Measurements from ENCODE around the gene TNFAIP3. TPM values are rescaled to one million over a fixed set of nuclear protein-coding genes. Genes with fewer than 3 reads are reported as not detected.

TNFAIP3 gene
- total RNA-seq, 1 donor from 2014 or later: 45.9 TPM

DNA sequence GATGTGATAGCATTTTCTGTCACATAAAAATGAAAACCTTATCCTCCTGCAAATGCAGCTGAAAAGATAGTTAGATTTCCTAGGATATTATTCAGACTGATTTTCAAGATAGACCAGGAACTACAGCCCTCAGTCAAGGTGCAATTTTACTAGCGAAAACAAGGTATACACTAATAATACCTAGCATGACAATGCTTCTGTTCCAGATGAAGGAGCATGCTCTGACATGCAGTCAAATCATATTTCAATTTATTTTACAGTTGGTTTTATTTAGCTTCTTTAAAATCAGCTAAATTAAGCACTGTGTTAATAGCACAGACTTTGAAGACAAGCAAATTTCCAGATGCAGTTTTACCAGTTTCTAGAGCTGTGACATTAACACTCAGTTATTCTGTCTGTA, 14.2 kb upstream of the TNFAIP3 start:
- Histone ChIP-seq H3K27me3 (no peaks in the 10 kb centered on the region), H3K9me3 (no peaks in the 10 kb centered on the region), H3K4me1 (peaks cover 8% of the 10 kb centered on the region), H3K36me3 (no peaks in the 10 kb centered on the region), H3K27ac (no peak overlapping the region), H3K4me3 (no peak overlapping the region)
- ATAC-seq (no peak), DNase-seq (no peak)
- no peak for TF ChIP-seq CTCF (IDR thresholded peaks at IDR 0.05)
- intact Hi-C loops (cut with DNase I): no loop called here

DNA sequence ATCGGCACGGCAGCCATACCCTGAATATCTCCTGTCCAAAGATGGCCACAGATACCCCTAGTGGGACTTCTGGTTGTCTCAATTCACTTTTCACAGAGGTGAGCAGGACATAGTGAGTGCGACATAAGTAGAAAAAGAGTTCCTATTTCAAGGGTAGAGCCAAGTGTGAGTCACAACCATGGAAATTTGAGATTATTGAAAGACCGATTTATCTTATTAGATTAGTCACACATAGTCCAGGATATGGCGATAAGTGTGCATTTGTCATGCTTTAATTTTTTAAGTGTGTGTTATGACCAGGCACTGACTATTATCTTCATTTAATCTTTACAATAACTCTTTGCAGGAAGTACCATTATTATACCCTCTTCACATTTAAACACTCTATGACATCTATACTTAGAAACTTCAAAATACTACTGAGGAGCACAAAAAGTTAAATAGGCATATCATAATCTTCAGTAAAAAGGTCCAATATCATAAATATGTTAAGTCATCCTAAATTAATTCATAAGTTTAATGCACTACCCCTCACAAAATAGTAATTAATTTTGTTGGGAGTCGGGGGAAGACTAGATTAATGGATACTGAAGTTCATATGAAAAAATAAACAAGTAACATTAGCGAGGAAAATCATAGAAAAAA, 13.4 kb upstream of the TNFAIP3 start:
- ATAC-seq: no peak
- H3K4me1 ChIP-seq: peaks cover 2% of the 10 kb centered on the region
- H3K27me3 ChIP-seq: no peaks in the 10 kb centered on the region
- DNase-seq: no peak
- no peak for TF ChIP-seq CTCF (IDR thresholded peaks at IDR 0.05)
- no peak overlapping the region for H3K4me3 ChIP-seq
- H3K36me3 ChIP-seq: no peaks in the 10 kb centered on the region
- H3K9me3 ChIP-seq: no peaks in the 10 kb centered on the region
- intact Hi-C loops (cut with DNase I): no loop called here
- no peak overlapping the region for H3K27ac ChIP-seq

GRCh38 chr6:137856138-137856898, 10.7 kb upstream of the TNFAIP3 start:
- Histone ChIP-seq H3K4me3 (no peak overlapping the region), H3K4me1 (no peaks in the 10 kb centered on the region), H3K27ac (no peak overlapping the region), H3K9me3 (no peaks in the 10 kb centered on the region), H3K27me3 (no peaks in the 10 kb centered on the region), H3K36me3 (no peaks in the 10 kb centered on the region)
- DNase-seq (no peak), ATAC-seq (no peak)
- intact Hi-C loops (cut with DNase I): no loop called here
- TF ChIP-seq CTCF (IDR thresholded peaks at IDR 0.05): no peak

DNA sequence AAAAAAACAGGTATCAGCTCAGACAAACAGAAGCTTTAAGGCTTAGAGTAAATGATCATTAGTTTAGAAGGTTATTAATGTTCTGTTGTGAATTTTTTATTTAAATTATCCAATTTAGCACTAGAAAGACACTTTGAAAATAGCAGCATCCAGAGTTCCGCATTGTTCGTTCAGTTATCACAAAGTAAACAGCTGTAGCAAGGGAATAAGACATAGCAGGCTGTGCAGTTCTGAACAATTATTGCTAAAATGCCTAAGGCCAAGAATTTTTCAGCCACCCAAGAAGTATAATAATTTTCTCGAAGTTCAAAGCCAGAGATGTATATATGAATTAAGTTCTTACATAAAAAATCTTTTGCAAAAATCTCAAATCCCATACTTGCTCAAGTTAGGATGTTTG, 8.0 kb upstream of the TNFAIP3 start:
- Histone ChIP-seq H3K4me3 (no peak overlapping the region), H3K9me3 (no peaks in the 10 kb centered on the region), H3K4me1 (no peaks in the 10 kb centered on the region), H3K36me3 (no peaks in the 10 kb centered on the region), H3K27me3 (no peaks in the 10 kb centered on the region), H3K27ac (no peak overlapping the region)
- TF ChIP-seq CTCF (IDR thresholded peaks at IDR 0.05): no peak
- ATAC-seq (no peak), DNase-seq (no peak)
- intact Hi-C loops (cut with DNase I): no loop called here

DNA sequence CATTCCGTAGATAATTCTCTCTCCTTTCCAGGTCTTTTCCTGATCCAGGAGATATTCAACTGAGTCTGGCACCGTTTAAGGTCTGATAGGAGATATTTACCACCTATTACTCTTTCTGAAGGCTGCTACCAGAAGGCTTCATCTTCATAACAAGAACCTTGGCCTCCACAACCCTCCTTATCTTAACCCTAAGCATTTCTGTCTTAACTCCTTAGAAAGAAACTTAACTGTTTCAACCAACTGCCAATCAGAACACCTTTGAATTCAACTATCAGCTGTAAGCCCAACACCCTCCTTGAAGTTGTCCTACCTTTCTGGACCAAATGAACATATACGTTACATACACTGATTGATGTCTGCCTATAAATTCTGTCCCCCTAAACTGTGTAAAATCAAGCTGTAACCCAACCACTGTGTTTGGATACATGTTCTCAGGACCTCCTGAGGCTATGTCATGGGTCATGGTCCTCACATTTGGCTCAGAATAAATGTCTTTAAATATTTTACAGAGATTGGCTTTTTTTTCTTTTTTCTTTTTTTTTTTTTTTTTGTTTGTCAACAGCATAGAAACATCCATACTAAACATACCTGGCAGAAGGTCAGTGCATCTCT, 6.6 kb upstream of the TNFAIP3 start:
- no peak for TF ChIP-seq CTCF (IDR thresholded peaks at IDR 0.05)
- intact Hi-C loops (cut with DNase I): no loop called here
- no peaks in the 10 kb centered on the region for H3K9me3 ChIP-seq
- no peak for DNase-seq
- no peak overlapping the region for H3K27ac ChIP-seq
- H3K4me1 ChIP-seq: no peaks in the 10 kb centered on the region
- no peaks in the 10 kb centered on the region for H3K27me3 ChIP-seq
- H3K4me3 ChIP-seq: no peak overlapping the region
- H3K36me3 ChIP-seq: no peaks in the 10 kb centered on the region
- ATAC-seq: no peak

Measured in upper lobe of right lung (tissue), 1 donor.